ENCODE results near the gene AGR2. TPM values are rescaled to one million over a fixed set of nuclear protein-coding genes. Genes with fewer than 3 reads are reported as not detected.

AGR2 gene
- total and polyA plus RNA-seq, 2 donors (not counting 1 experiment from before 2014, with no cell fraction given) = not detected

- Histone ChIP-seq H3K4me3 (replicated peaks in 1 of 4; ENCODE audit: control extremely low read depth in 1 of 4, insufficient read depth in 1 of 4, low read depth in 3 of 4, low read length in 4 of 4) (no peak overlapping the region), H4K20me1 (ENCODE audit: control insufficient read depth, extremely low read depth, insufficient read depth, low read length) (no peaks in the 10 kb centered on the region), H3K4me1 (ENCODE audit: control insufficient read depth, extremely low read depth, insufficient read depth, low read length) (no peaks in the 10 kb centered on the region), H3K79me2 (ENCODE audit: control insufficient read depth, insufficient read depth, low read length) (no peaks in the 10 kb centered on the region), H3K9me3 (ENCODE audit: control insufficient read depth, insufficient read depth, low read depth, low read length) (no peaks in the 10 kb centered on the region), H3K36me3 (ENCODE audit: control insufficient read depth, insufficient read depth, low read length) (no peaks in the 10 kb centered on the region), H3K27ac (ENCODE audit: insufficient read depth, low read length) (no peak overlapping the region), H3K4me2 (ENCODE audit: extremely low read depth, insufficient read depth, low read length) (no peak overlapping the region), H3K27me3 (ENCODE audit: control insufficient read depth, insufficient read depth, low read length) (no peaks in the 10 kb centered on the region), H3K9ac (ENCODE audit: insufficient read depth, low read length) (no peak overlapping the region), H2AFZ (ENCODE audit: low read length) (no peak overlapping the region)
- DNase-seq (ENCODE audit: low read depth in 2 of 2) = peak in 1 of 2 donors; percentile 61
- TF ChIP-seq EZH2 (IDR thresholded peaks at IDR 0.05; ENCODE audit: low read length, missing control alignments) (no peak), CTCF (conservative IDR thresholded peaks at IDR 0.05 in 1 of 2, IDR thresholded peaks at IDR 0.05 in 1 of 2; ENCODE audit: low read depth in 1 of 2, low read length in 2 of 2) (no peak)
These were observed 49.4 kb downstream of the AGR2 start for GRCh38 chr7:16755397-16755796.

- no peaks in the 10 kb centered on the region for H3K27me3 ChIP-seq (ENCODE audit: control insufficient read depth, insufficient read depth, low read length)
- H3K36me3 ChIP-seq (ENCODE audit: control insufficient read depth, insufficient read depth, low read length) = no peaks in the 10 kb centered on the region
- no peak overlapping the region for H3K9ac ChIP-seq (ENCODE audit: insufficient read depth, low read length)
- TF ChIP-seq EZH2 (IDR thresholded peaks at IDR 0.05; ENCODE audit: low read length, missing control alignments) (no peak), CTCF (conservative IDR thresholded peaks at IDR 0.05 in 1 of 2, IDR thresholded peaks at IDR 0.05 in 1 of 2; ENCODE audit: low read depth in 1 of 2, low read length in 2 of 2) (no peak)
- H3K27ac ChIP-seq (ENCODE audit: insufficient read depth, low read length) = no peak overlapping the region
- H4K20me1 ChIP-seq (ENCODE audit: control insufficient read depth, extremely low read depth, insufficient read depth, low read length) = no peaks in the 10 kb centered on the region
- no peaks in the 10 kb centered on the region for H3K4me1 ChIP-seq (ENCODE audit: control insufficient read depth, extremely low read depth, insufficient read depth, low read length)
- DNase-seq (ENCODE audit: low read depth in 2 of 2) = peak in 1 of 2 donors; percentile 42
- no peaks in the 10 kb centered on the region for H3K79me2 ChIP-seq (ENCODE audit: control insufficient read depth, insufficient read depth, low read length)
- no peaks in the 10 kb centered on the region for H3K9me3 ChIP-seq (ENCODE audit: control insufficient read depth, insufficient read depth, low read depth, low read length)
- H3K4me3 ChIP-seq (replicated peaks in 1 of 4; ENCODE audit: control extremely low read depth in 1 of 4, insufficient read depth in 1 of 4, low read depth in 3 of 4, low read length in 4 of 4) = peak overlapping the region in 2 of 4 experiments; percentile 67 to 78
- H2AFZ ChIP-seq (ENCODE audit: low read length) = no peak overlapping the region
- H3K4me2 ChIP-seq (ENCODE audit: extremely low read depth, insufficient read depth, low read length) = peak overlapping the region; percentile 90
These were observed 49.9 kb downstream of the AGR2 start for GRCh38 chr7:16754856-16755317.

- TF ChIP-seq EZH2 (IDR thresholded peaks at IDR 0.05; ENCODE audit: low read length, missing control alignments) (no peak), CTCF (conservative IDR thresholded peaks at IDR 0.05 in 1 of 2, IDR thresholded peaks at IDR 0.05 in 1 of 2; ENCODE audit: low read depth in 1 of 2, low read length in 2 of 2) (no peak)
- H3K79me2 ChIP-seq (ENCODE audit: control insufficient read depth, insufficient read depth, low read length) = no peaks in the 10 kb centered on the region
- peak overlapping the region; percentile 67 to 80 (median 78) for H3K4me3 ChIP-seq (replicated peaks in 1 of 4; ENCODE audit: control extremely low read depth in 1 of 4, insufficient read depth in 1 of 4, low read depth in 3 of 4, low read length in 4 of 4)
- H3K4me2 ChIP-seq (ENCODE audit: extremely low read depth, insufficient read depth, low read length) = peak overlapping the region; percentile 90
- no peaks in the 10 kb centered on the region for H3K9me3 ChIP-seq (ENCODE audit: control insufficient read depth, insufficient read depth, low read depth, low read length)
- H3K4me1 ChIP-seq (ENCODE audit: control insufficient read depth, extremely low read depth, insufficient read depth, low read length) = no peaks in the 10 kb centered on the region
- H3K27ac ChIP-seq (ENCODE audit: insufficient read depth, low read length) = no peak overlapping the region
- peak overlapping the region; percentile 37 for H3K9ac ChIP-seq (ENCODE audit: insufficient read depth, low read length)
- no peaks in the 10 kb centered on the region for H3K36me3 ChIP-seq (ENCODE audit: control insufficient read depth, insufficient read depth, low read length)
- peak; percentile 8 to 53 for DNase-seq (ENCODE audit: low read depth in 2 of 2)
- peak overlapping the region; percentile 88 for H2AFZ ChIP-seq (ENCODE audit: low read length)
- H3K27me3 ChIP-seq (ENCODE audit: control insufficient read depth, insufficient read depth, low read length) = no peaks in the 10 kb centered on the region
- no peaks in the 10 kb centered on the region for H4K20me1 ChIP-seq (ENCODE audit: control insufficient read depth, extremely low read depth, insufficient read depth, low read length)
These were observed 50.6 kb downstream of the AGR2 start for GRCh38 chr7:16753932-16754855.
